Suprapubic skin (tissue), 4 donors: ENCODE results near the gene LCN15. TPM values are rescaled to one million over a fixed set of nuclear protein-coding genes. Genes with fewer than 3 reads are reported as not detected.

ENCODE experiments used
- DNase-seq, 2 donors: peaks; one replicate each; pipeline ENCODE4 v3.0.0-alpha.2; 2019; ENCODE audit warnings: low spot score in 2 of 2
- H3K27ac ChIP-seq: fragments of 200-600 bp; sonication (generic); one replicate; pipeline ENCODE4 v1.5.1; 2019
- H3K27me3 ChIP-seq: fragments of 200-600 bp; sonication (generic); one replicate; pipeline ENCODE4 v1.5.1; 2019
- H3K36me3 ChIP-seq: fragments of 200-600 bp; sonication (generic); one replicate; pipeline ENCODE4 v1.5.1; 2019
- H3K4me1 ChIP-seq: fragments of 200-600 bp; sonication (generic); one replicate; pipeline ENCODE4 v1.5.1; 2019
- H3K4me3 ChIP-seq: fragments of 200-600 bp; sonication (generic); one replicate; pipeline ENCODE4 v1.5.1; 2019; ENCODE audit warnings: mild to moderate bottlenecking
- H3K9me3 ChIP-seq: fragments of 200-600 bp; sonication (generic); one replicate; pipeline ENCODE4 v1.5.1; 2019
- EP300 ChIP-seq: sonication (generic); formaldehyde crosslinking; IDR thresholded peaks from one replicate; pipeline ENCODE4 v1.6.1; 2017; ENCODE audit warnings: antibody characterized with exemption
- POLR2A ChIP-seq, 2 donors: fragments of 450-650 bp; IDR thresholded peaks; one replicate each; pipeline ENCODE4 v1.6.1; 2017; ENCODE audit warnings: antibody characterized with exemption in 2 of 2, mild to moderate bottlenecking in 2 of 2, moderate library complexity in 2 of 2
- POLR2AphosphoS5 ChIP-seq, 3 donors: sonication (generic); formaldehyde crosslinking; IDR thresholded peaks; one replicate each; pipeline ENCODE4 v1.6.1; 2017; ENCODE audit warnings: antibody characterized with exemption in 3 of 3
- WGBS: methylation state at CpG from one replicate; pipeline ENCODE4 v1.1.5; 2018; 5-methylcytosine and 5-hydroxymethylcytosine counted together
- total RNA-seq, 4 donors: library from RNA; depleted of rRNA; stranded (reverse); fragments of >200 nt; gene quantifications; one replicate each; pipeline ENCODE4 v1.1.0, GENCODE V29; 2016
- TF ChIP-seq, protein P1 (sequence below), 2 donors: fragments of 200-600 bp in 1 of 2; fragments of 450-650 bp in 1 of 2; sonication (generic) in 1 of 2; IDR thresholded peaks; one replicate each; pipeline ENCODE4 v1.5.1; 2016 to 2019; ENCODE audit warnings: antibody characterized with exemption in 2 of 2, mild to moderate bottlenecking in 1 of 2, moderate library complexity in 1 of 2

Gene LCN15
- total RNA-seq, 4 donors from 2014 or later, result 0.21 TPM; not detected in 3

DNA sequence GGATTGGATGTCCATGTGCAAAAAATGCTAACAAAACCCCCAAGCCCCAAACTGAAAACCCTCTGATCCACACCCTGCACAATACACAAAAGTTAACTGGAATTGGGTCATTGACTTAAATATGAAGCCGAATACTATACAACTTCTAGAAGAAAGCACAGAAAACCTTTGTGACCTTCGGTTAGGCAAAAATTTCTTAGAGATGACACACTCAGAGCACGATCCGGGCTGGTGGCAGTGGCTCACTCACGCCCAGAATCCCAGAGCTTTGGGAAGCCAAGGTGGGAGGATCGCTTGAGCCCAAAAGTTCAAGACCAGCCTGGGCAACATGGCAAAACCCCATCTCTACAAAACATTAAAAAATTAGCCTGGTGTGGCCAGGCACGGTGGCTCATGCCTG, 53.8 kb downstream of the LCN15 start:
- no peak overlapping the region for H3K4me3 ChIP-seq
- TF ChIP-seq POLR2AphosphoS5 (IDR thresholded peaks at IDR 0.05) (no peak), EP300 (no peak), POLR2A (IDR thresholded peaks at IDR 0.05) (no peak)
- TF ChIP-seq, protein P1, sequence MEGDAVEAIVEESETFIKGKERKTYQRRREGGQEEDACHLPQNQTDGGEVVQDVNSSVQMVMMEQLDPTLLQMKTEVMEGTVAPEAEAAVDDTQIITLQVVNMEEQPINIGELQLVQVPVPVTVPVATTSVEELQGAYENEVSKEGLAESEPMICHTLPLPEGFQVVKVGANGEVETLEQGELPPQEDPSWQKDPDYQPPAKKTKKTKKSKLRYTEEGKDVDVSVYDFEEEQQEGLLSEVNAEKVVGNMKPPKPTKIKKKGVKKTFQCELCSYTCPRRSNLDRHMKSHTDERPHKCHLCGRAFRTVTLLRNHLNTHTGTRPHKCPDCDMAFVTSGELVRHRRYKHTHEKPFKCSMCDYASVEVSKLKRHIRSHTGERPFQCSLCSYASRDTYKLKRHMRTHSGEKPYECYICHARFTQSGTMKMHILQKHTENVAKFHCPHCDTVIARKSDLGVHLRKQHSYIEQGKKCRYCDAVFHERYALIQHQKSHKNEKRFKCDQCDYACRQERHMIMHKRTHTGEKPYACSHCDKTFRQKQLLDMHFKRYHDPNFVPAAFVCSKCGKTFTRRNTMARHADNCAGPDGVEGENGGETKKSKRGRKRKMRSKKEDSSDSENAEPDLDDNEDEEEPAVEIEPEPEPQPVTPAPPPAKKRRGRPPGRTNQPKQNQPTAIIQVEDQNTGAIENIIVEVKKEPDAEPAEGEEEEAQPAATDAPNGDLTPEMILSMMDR (IDR thresholded peaks at IDR 0.05), result no peak
- H3K36me3 ChIP-seq, result no peaks in the 10 kb centered on the region
- no peak overlapping the region for H3K27ac ChIP-seq
- H3K9me3 ChIP-seq, result no peaks in the 10 kb centered on the region
- H3K27me3 ChIP-seq, result peaks cover 26% of the 10 kb centered on the region
- 74% methylated on average over 7 of the region's 7 CpGs for WGBS
- H3K4me1 ChIP-seq, result peaks cover 25% of the 10 kb centered on the region
- no peak for DNase-seq

Other genes starting within 250 kb of the LCN15 start
- 100 to 1,000 TPM in 3 of 4 donors, 10 to 100 TPM in 1; 71.0 to 160 (median 114) TPM for gene NOTCH1, start 218.5 kb downstream of the LCN15 start, total RNA-seq
- 10 to 100 TPM; 12.2 to 49.6 (median 28.6) TPM for gene EGFL7, start 101.6 kb downstream of the LCN15 start, total RNA-seq
- gene AGPAT2, start 77.1 kb downstream of the LCN15 start, total RNA-seq, result 10 to 100 TPM; 43.5 to 73.2 (median 63.5) TPM
- 10 to 100 TPM in 1 of 4 donors, 1 to 10 TPM in 3; 3.8 to 13.1 (median 6.3) TPM for gene DIPK1B, start 51.9 kb downstream of the LCN15 start, total RNA-seq
- 1 to 10 TPM in 2 of 4 donors, under 1 TPM in 1, not detected in 1; 0.32 to 3.5 (median 2.8) TPM for gene LCN10, start 21.6 kb downstream of the LCN15 start, total RNA-seq
- gene LCN6, start 16.0 kb downstream of the LCN15 start, total RNA-seq, result 1 to 10 TPM; 4.0 to 8.3 (median 5.9) TPM
- gene LCN8, start 6.3 kb downstream of the LCN15 start, total RNA-seq, result not detected
- 100 to 1,000 TPM in 2 of 4 donors, 10 to 100 TPM in 2; 71.1 to 148 (median 115) TPM for gene TMEM141, start 26.8 kb upstream of the LCN15 start, total RNA-seq
- 10 to 100 TPM in 1 of 4 donors, 1 to 10 TPM in 3; 1.1 to 10.3 (median 2.3) TPM for gene CCDC183, start 31.8 kb upstream of the LCN15 start, total RNA-seq
- gene RABL6, start 43.4 kb upstream of the LCN15 start, total RNA-seq, result 10 to 100 TPM; 54.2 to 70.7 (median 61.0) TPM
- gene AJM1, start 78.0 kb upstream of the LCN15 start, total RNA-seq, result 1 to 10 TPM; 1.6 to 3.1 (median 2.2) TPM
- gene PHPT1, start 84.9 kb upstream of the LCN15 start, total RNA-seq, result 10 to 100 TPM; 41.9 to 64.2 (median 46.6) TPM
- 1 to 10 TPM; 1.3 to 3.9 (median 1.8) TPM for gene MAMDC4, start 87.8 kb upstream of the LCN15 start, total RNA-seq
- 100 to 1,000 TPM; 236 to 328 (median 311) TPM for gene EDF1, start 101.8 kb upstream of the LCN15 start, total RNA-seq
- gene TRAF2, start 122.0 kb upstream of the LCN15 start, total RNA-seq, result 10 to 100 TPM in 2 of 4 donors, 1 to 10 TPM in 2; 8.6 to 16.1 (median 10.5) TPM
- 100 to 1,000 TPM; 101 to 166 (median 142) TPM for gene FBXW5, start 180.2 kb upstream of the LCN15 start, total RNA-seq
- gene C8G, start 180.7 kb upstream of the LCN15 start, total RNA-seq, result 1 to 10 TPM in 1 of 4 donors, not detected in 3; 2.7 TPM
- gene LCN12, start 187.8 kb upstream of the LCN15 start, total RNA-seq, result 1 to 10 TPM in 1 of 4 donors, not detected in 3; 3.7 TPM
- gene PTGDS, start 213.0 kb upstream of the LCN15 start, total RNA-seq, result 10 to 100 TPM in 3 of 4 donors, 1 to 10 TPM in 1; 4.3 to 31.7 (median 25.7) TPM
- gene LCNL1, start 218.5 kb upstream of the LCN15 start, total RNA-seq, result under 1 TPM in 2 of 4 donors, not detected in 2; 0.18 to 0.40 TPM
- 10 to 100 TPM; 43.2 to 68.6 (median 61.5) TPM for gene PAXX, start 227.9 kb upstream of the LCN15 start, total RNA-seq
- gene CLIC3, start 232.1 kb upstream of the LCN15 start, total RNA-seq, result 100 to 1,000 TPM in 3 of 4 donors, 10 to 100 TPM in 1; 20.6 to 159 (median 130) TPM